ENCODE data around the gene PARVG.

DNA sequence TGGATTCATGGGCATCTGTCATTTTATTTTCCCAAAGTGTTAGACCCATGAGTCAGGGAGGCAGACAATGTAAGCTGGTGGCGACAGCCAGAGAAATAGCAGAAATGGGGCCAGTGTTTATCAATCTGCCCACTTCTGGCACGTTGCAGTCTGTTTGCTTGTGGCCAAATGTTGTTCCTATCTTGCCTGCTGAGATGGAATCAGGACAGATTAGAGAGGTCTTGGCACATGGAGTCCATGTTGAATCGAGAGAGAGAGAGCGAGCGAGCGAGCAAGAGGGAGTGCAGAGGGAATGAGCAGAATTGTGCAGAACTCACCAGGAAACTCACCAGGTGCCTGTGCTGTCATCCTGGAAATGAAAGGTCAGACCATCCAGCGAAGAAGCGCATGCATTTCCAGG, 21.9 kb upstream of the PARVG start:
- TF ChIP-seq, protein P1, sequence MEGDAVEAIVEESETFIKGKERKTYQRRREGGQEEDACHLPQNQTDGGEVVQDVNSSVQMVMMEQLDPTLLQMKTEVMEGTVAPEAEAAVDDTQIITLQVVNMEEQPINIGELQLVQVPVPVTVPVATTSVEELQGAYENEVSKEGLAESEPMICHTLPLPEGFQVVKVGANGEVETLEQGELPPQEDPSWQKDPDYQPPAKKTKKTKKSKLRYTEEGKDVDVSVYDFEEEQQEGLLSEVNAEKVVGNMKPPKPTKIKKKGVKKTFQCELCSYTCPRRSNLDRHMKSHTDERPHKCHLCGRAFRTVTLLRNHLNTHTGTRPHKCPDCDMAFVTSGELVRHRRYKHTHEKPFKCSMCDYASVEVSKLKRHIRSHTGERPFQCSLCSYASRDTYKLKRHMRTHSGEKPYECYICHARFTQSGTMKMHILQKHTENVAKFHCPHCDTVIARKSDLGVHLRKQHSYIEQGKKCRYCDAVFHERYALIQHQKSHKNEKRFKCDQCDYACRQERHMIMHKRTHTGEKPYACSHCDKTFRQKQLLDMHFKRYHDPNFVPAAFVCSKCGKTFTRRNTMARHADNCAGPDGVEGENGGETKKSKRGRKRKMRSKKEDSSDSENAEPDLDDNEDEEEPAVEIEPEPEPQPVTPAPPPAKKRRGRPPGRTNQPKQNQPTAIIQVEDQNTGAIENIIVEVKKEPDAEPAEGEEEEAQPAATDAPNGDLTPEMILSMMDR (IDR thresholded peaks at IDR 0.05; ENCODE audit: low read depth, low read length, poor library complexity, severe bottlenecking) = no peak
- no peak for TF ChIP-seq EZH2phosphoT487 (IDR thresholded peaks at IDR 0.05; ENCODE audit: borderline replicate concordance, low read length)
